Sigmoid colon (tissue), 7 donors: ENCODE measurements around the gene INPP5E. TPM values are rescaled to one million over a fixed set of nuclear protein-coding genes. Genes with fewer than 3 reads are reported as not detected.
"Not testable (repeated sequence)": the region's sequence is repeated elsewhere in the genome, so short reads cannot be mapped to it uniquely, and the experiment has no call there.

Experiments
- DNase-seq: peaks from one replicate; pipeline ENCODE4 v3.0.0-alpha.2; 2019
- H3K27ac ChIP-seq, 4 donors: fragments of 200-600 bp; sonication (generic); one replicate each; pipeline ENCODE4 v1.5.1; 2016 to 2019; ENCODE audit warnings: mild to moderate bottlenecking in 1 of 4
- H3K27me3 ChIP-seq, 3 donors: fragments of 200-600 bp; sonication (generic); one replicate each; pipeline ENCODE4 v1.5.1; 2019; ENCODE audit warnings: mild to moderate bottlenecking in 1 of 3
- H3K36me3 ChIP-seq, 4 donors: fragments of 200-600 bp; sonication (generic); one replicate each; pipeline ENCODE4 v1.5.1; 2016 to 2019
- H3K4me1 ChIP-seq, 4 donors: fragments of 200-600 bp; sonication (generic); one replicate each; pipeline ENCODE4 v1.5.1; 2017 to 2019
- H3K4me3 ChIP-seq, 4 donors: fragments of 200-600 bp; sonication (generic); one replicate each; pipeline ENCODE4 v1.5.1; 2017 to 2019; ENCODE audit warnings: mild to moderate bottlenecking in 2 of 4, moderate library complexity in 1 of 4
- H3K9me3 ChIP-seq, 4 donors: fragments of 200-600 bp in 3 of 4; sonication (generic) in 3 of 4; one replicate each; pipeline versions ENCODE4 v1.5.1 to v1.6.1; 2013 to 2019
- CTCF ChIP-seq, 4 experiments: fragments of 450-650 bp in 3 of 4; fragments of 200-600 bp in 1 of 4; IDR thresholded peaks; one replicate each; pipeline ENCODE4 v1.5.1; 2016 to 2019; ENCODE audit warnings: antibody characterized with exemption in 4 of 4, mild to moderate bottlenecking in 3 of 4, moderate library complexity in 2 of 4
- EP300 ChIP-seq, 4 donors: sonication (generic); formaldehyde crosslinking; IDR thresholded peaks; one replicate each; pipeline ENCODE4 v1.6.1; 2017; ENCODE audit warnings: antibody characterized with exemption in 4 of 4
- POLR2A ChIP-seq, 2 donors: fragments of 450-650 bp; IDR thresholded peaks; one replicate each; pipeline ENCODE4 v1.6.1; 2016; ENCODE audit warnings: antibody characterized with exemption in 2 of 2, mild to moderate bottlenecking in 2 of 2, moderate library complexity in 2 of 2
- POLR2AphosphoS5 ChIP-seq, 4 donors: sonication (generic); formaldehyde crosslinking; IDR thresholded peaks; one replicate each; pipeline ENCODE4 v1.6.1; 2017; ENCODE audit warnings: antibody characterized with exemption in 4 of 4
- WGBS, 2 donors: extraction: QIAGEN DNeasy Blood & Tissue Kit; methylation state at CpG; one replicate each; pipeline ENCODE4 v1.1.7; 2013; 5-methylcytosine and 5-hydroxymethylcytosine counted together
- intact Hi-C: fragments of 100-400 bp; cut with DNase I; formaldehyde crosslinking; loops from one replicate; pipeline ENCODE4 v1.15.1; 2023
- polyA plus RNA-seq, 3 donors: library from polyadenylated mRNA; stranded (reverse); fragments of 200-250 nt; gene quantifications; one replicate each; pipeline ENCODE4 v1.2.3, GENCODE V29; 2013
- total RNA-seq, 4 donors: library from RNA; depleted of rRNA; stranded (reverse); fragments of >200 nt; gene quantifications; one replicate each; pipeline ENCODE4 v1.1.0, GENCODE V29; 2016
- donor health status: healthy with polysubstance abuse.
- donor health status: Bipolar disorder and iron deficiency.
- donor health status: healthy.

Gene INPP5E
- total and polyA plus RNA-seq, 7 donors, result 1.8 to 12.2 (median 5.6) TPM

GRCh38 chr9:136407911-136408310 is 31.7 kb downstream of the INPP5E start:
- WGBS, 2 donors, result 87 to 89% methylated on average over 7 of the region's 7 CpGs
- Histone ChIP-seq H3K36me3 (peaks cover 6 to 51% (median 28%) of the 10 kb centered on the region in 4 donors), H3K27me3 (no peaks in the 10 kb centered on the region), H3K27ac (no peak overlapping the region), H3K9me3 (no peaks in the 10 kb centered on the region), H3K4me1 (peaks cover 0 to 28% (median 23%) of the 10 kb centered on the region in 4 donors), H3K4me3 (no peak overlapping the region)
- DNase-seq, result no peak
- intact Hi-C loops, result no loop called here
- TF ChIP-seq CTCF (IDR thresholded peaks at IDR 0.05) (no peak), EP300 (IDR thresholded peaks at IDR 0.05) (no peak), POLR2AphosphoS5 (IDR thresholded peaks at IDR 0.05) (no peak), POLR2A (IDR thresholded peaks at IDR 0.05) (no peak)

- H3K9me3 ChIP-seq, H3K27ac ChIP-seq, H3K4me3 ChIP-seq, intact Hi-C loops, DNase-seq, H3K27me3 ChIP-seq: not testable (repeated sequence)
- WGBS, 2 donors, result 94 to 96% methylated on average over 28 of the region's 28 CpGs
- peaks cover 4 to 52% (median 27%) of the 10 kb centered on the region in 4 donors for H3K36me3 ChIP-seq
- peaks cover 0 to 28% (median 23%) of the 10 kb centered on the region in 4 donors for H3K4me1 ChIP-seq
These were observed 32.6 kb downstream of the INPP5E start for GRCh38 chr9:136407061-136407460.

- intact Hi-C loops, H3K9me3 ChIP-seq, H3K27me3 ChIP-seq, H3K27ac ChIP-seq, DNase-seq, H3K4me3 ChIP-seq: not testable (repeated sequence)
- H3K4me1 ChIP-seq, result peaks cover 0 to 21% (median 12%) of the 10 kb centered on the region in 4 donors
- H3K36me3 ChIP-seq, result peaks cover 4 to 54% (median 28%) of the 10 kb centered on the region in 4 donors
- 92 to 93% methylated on average over 10 of the region's 10 CpGs for WGBS, 2 donors
These were observed 33.7 kb downstream of the INPP5E start for GRCh38 chr9:136405904-136406303.

GRCh38 chr9:136405481-136405880 is 34.2 kb downstream of the INPP5E start:
- H3K9me3 ChIP-seq, result no peaks in the 10 kb centered on the region
- intact Hi-C loops, result no loop called here
- no peak for TF ChIP-seq CTCF (IDR thresholded peaks at IDR 0.05)
- no peak for TF ChIP-seq POLR2A (IDR thresholded peaks at IDR 0.05)
- no peak for TF ChIP-seq EP300 (IDR thresholded peaks at IDR 0.05)
- TF ChIP-seq POLR2AphosphoS5 (IDR thresholded peaks at IDR 0.05), result no peak
- peaks cover 0 to 23% (median 16%) of the 10 kb centered on the region in 4 donors for H3K4me1 ChIP-seq
- H3K4me3 ChIP-seq, result no peak overlapping the region
- WGBS, 2 donors, result 88 to 92% methylated on average over 7 of the region's 7 CpGs
- no peak for DNase-seq
- H3K27ac ChIP-seq, result no peak overlapping the region
- no peaks in the 10 kb centered on the region for H3K27me3 ChIP-seq
- H3K36me3 ChIP-seq, result peaks cover 4 to 54% (median 28%) of the 10 kb centered on the region in 4 donors

- H3K27me3 ChIP-seq, result no peaks in the 10 kb centered on the region
- peaks cover 0 to 24% (median 16%) of the 10 kb centered on the region in 4 donors for H3K4me1 ChIP-seq
- H3K36me3 ChIP-seq, result peaks cover 4 to 54% (median 28%) of the 10 kb centered on the region in 4 donors
- TF ChIP-seq CTCF (IDR thresholded peaks at IDR 0.05) (no peak), EP300 (IDR thresholded peaks at IDR 0.05) (no peak)
- H3K4me3 ChIP-seq, result no peak overlapping the region
- H3K9me3 ChIP-seq, result no peaks in the 10 kb centered on the region
- WGBS, 2 donors, result 88 to 91% methylated on average over 14 of the region's 14 CpGs
- no peak for DNase-seq
- no peak overlapping the region for H3K27ac ChIP-seq
- intact Hi-C loops, result no loop called here
These were observed 34.9 kb downstream of the INPP5E start for GRCh38 chr9:136404801-136405136.
